Stimulated activated CD4-positive, alpha-beta T cell treated with anti-CD3 and anti-CD28 coated beads, Interleukin-1b, Interleukin-23, amount 100 ng/mL, for 1 hour (primary cell): Measurements from ENCODE around the gene C3orf18.
A peak's percentile ranks its signal among the peaks of the same experiment; 100 is the strongest.

ENCODE experiments used
- DNase-seq, 2 donors: peaks; one replicate each; pipeline ENCODE4 v3.0.0-alpha.2; 2020; ENCODE audit warnings: low read depth in 2 of 2

C3orf18 gene

GRCh38 chr3:50603261-50604109, 35.9 kb upstream of the C3orf18 start:
- no peak for DNase-seq

- DNase-seq, result no peak
Measured at GRCh38 chr3:50602595-50603191, 35.1 kb upstream of the C3orf18 start.

DNA sequence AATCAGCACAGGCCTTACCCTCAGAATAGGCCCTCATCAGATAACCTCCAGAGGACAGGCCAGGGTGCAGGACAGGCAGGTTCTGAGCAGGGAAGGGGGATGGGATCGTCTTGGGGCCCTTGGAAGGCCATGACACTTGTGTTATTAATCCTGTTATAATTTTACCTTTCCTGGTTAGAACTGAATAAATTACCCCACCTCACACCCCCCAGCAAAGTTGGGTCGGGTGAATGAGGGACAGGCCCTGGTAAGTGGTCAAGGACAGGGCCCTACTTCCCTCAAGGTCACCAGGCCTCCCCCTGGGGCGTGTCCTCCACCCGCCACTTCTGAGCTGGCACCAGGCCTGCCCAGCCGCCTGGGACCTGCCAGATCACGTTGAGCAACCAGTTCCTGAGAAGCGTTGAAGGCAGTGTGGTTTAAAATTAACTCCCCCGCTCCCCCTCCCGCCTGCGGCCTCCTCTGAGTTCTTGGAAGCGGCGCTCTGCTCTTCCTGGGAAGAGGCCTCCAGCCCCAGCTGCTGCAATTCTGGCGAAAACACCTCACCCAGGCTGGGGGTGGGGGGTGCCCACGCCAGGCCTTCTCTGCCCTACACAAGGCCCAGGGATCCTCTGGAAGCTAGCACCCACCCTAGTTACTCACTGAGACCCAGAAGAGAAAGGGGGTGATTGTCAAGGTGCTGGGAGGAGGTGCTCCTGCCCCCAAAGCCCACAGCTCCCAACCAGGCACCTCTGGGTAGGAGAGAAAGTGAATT, 33.5 kb upstream of the C3orf18 start:
- peak in 1 of 2 donors; percentile 78 for DNase-seq

GRCh38 chr3:50600141-50600753, 32.7 kb upstream of the C3orf18 start:
- no peak for DNase-seq

GRCh38 chr3:50599716-50600118, 32.2 kb upstream of the C3orf18 start:
- DNase-seq, result no peak

DNA sequence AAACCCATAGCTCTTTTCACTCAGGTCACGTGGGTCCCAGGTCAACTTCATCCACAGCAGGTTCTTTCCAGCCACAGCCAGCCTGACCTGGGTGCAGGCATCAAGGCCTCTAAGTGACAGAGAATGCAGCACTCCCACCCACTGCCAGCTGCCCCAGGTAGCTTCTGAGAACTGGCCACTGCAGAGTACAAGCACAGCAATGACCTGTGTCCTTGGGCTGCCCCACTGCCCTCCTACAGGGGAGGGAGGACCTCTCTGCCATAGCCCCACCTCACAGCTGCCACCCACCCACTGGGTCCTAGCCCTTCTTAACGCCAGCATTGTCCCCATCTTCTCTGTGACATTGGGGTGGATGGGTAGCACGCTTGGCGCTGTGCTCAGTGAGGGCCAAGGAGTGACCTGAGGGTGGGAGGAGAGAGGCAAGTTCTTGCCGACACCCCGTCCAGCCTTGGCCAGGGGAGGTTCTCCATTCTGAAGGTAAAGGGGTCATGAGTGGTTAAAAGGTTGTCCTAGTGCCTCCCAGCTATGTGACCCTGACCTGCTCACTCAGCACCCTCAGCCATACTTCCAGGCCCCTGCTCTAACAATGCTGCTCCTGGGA, 31.7 kb upstream of the C3orf18 start:
- no peak for DNase-seq

DNA sequence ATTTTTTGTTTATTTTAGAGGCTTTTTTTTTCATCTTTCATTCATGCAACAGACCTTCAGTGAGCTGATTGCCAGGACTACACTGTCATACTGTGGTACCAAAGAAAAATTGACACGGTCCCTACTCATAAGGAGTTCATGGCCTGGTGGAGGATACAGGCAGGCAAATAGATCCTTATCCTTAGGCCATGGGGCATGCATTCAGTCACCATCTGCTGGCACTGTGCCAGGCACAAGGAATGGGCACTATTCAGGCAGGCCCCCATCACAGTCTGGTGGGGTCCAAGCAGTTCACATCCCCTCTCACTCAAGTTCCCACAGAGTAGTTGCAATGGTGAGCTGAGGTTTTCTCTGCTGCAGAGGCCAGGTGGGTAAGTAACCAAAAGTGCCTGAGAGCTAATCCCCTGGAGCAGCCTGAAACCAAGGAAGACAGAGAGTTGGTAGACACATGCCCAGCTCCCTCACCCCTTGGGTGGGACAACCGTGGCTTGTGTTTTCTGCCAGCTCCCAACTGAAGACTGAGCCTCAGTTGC, 26.8 kb upstream of the C3orf18 start:
- no peak for DNase-seq

DNA sequence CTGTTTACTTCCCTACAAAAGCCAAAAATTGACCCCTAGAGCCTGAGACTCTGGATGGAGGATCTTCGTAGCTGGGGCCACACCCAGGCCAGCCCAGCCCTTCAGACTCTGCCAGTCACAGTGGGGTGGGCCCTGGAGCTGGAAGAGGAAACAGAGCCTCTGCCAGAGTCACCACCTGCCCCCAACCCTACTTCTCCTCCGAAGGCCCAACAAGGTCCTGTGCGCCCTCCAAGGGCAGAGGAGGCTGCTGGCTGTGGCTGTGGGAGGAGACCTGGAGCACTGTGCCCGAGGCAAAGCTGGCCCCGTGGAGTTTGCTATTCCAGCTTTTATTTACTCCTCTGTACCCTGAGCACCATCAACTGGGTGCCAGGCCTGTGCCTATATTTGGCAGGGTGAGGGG, 25.0 kb upstream of the C3orf18 start:
- DNase-seq, result no peak

GRCh38 chr3:50591196-50591741, 23.7 kb upstream of the C3orf18 start:
- DNase-seq, result no peak

GRCh38 chr3:50588759-50589433, 21.3 kb upstream of the C3orf18 start:
- no peak for DNase-seq

- peak in 1 of 2 donors; percentile 61 for DNase-seq
Measured at GRCh38 chr3:50587806-50588758, 20.5 kb upstream of the C3orf18 start.

- no peak for DNase-seq
Measured at GRCh38 chr3:50587373-50587772, 19.8 kb upstream of the C3orf18 start.

GRCh38 chr3:50586763-50587070, 19.2 kb upstream of the C3orf18 start:
- DNase-seq, result no peak

DNA sequence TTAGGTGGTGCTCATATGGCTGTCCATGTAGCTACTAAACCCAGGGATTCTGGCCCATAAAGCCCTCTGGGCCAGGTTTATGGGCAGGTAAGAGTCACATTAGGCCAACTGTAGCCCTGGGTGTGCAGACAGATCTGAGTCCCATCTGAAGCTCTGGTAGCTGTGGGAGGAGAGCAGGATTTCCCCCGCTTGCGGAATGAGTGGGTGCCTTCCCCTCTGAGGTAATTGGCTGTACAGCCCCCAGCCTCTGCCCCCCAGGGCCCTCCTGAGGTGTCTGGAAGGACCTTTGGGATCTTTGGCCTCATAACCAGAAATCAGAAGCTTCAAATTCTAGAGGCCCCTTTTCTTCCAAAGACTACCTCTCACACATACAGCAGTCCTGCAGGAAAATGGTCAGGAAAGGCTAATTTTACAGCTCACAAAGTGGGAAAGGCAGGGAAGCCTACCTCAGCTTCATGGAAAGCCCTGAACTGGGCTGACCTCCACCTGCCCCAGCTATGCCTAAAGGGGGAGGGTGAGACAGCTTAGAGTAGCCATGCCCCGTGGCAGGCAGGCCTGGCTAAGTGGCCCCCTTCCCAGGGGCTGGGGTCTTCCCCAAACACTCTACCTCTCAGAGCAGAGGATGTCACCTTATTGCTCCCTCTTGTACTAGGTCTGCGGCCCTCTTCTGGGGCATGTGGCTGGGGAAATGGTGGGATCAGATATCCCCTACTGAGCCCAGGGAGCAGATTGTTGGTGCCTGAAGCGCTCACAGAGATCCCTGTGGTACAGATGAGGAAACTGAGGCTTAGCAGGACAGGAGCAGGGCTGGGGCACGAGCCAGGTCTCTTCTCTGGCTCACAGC, 18.6 kb upstream of the C3orf18 start:
- DNase-seq, result no peak

DNA sequence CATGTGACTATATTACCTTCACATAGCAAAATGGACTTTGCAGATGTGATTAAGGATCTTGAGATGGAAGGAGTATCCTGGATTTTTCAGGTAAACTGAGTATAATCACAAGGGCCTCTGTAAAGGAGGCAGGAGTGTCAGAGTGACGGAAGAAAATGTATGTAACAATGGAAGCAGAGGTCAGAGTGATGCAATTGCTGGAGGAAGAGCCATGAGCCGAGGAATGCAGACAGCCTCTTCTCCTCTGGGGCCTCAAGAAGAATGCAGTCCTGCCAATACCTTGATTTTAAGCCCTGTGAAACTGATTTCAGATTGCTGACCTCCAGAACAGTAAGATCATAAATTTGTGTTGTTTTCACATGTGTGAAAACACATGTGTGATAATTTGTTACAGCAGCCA, 16.8 kb upstream of the C3orf18 start:
- no peak for DNase-seq

GRCh38 chr3:50583897-50584296, 16.4 kb upstream of the C3orf18 start:
- no peak for DNase-seq

DNA sequence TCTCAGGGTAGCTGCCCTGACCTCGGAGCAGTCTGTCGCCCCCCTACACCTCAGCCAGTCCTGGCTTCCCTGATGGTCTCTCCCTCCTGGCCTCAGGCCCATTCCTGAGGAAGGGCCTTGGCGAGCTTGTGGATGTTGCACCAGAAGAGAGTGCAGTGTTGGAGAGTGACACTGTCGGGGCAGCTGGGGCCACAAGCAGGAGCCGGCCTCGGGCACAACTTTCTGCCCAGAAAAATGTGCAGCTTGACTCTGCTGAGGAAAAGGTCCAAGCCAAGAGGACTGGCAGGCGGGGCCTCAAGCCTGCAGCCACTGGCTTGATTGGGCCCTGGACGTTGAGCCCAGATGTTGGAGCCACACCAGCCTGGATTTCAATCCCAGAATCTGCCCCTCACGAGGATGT, 14.5 kb upstream of the C3orf18 start:
- DNase-seq, result no peak

- DNase-seq, result no peak
Measured at GRCh38 chr3:50581459-50581842, 13.9 kb upstream of the C3orf18 start.
